ENCODE results near the gene LEPR.

The LEPR gene

DNA sequence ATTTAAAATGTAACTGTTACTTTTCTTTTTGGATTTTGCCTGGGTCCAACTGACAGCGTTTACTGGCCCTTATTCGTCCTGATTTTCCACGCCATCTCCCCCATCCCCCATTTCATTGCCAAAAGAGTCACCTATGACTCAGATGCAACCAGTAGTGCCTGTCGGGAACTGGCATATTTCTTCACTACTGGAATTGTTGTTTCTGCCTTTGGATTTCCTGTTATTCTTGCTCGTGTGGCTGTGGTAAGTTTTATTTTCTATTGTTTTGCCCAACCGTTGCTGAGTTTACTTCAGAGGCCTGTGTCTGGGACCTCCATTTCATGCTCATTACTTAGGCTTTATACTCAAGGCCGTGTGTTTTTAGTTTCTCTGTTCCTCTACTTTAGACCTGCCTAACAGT, 9.3 kb downstream of the LEPR start:
- Histone ChIP-seq H3K36me3 (ENCODE audit: low read length) (no peaks in the 10 kb centered on the region), H2AFZ (ENCODE audit: low read depth, low read length, severe bottlenecking) (no peak overlapping the region), H3K4me3 (ENCODE audit: insufficient read depth, low read length, poor library complexity, severe bottlenecking) (no peak overlapping the region), H3K9me3 (ENCODE audit: insufficient read depth, low read length) (no peaks in the 10 kb centered on the region), H3K79me2 (ENCODE audit: insufficient read depth, low read length) (no peaks in the 10 kb centered on the region), H4K20me1 (ENCODE audit: low read depth, low read length) (no peaks in the 10 kb centered on the region), H3K4me2 (ENCODE audit: low read depth, low read length, poor library complexity, severe bottlenecking) (no peak overlapping the region), H3F3A (ENCODE audit: insufficient read depth) (no peaks in the 10 kb centered on the region), H3K9ac (ENCODE audit: low read length) (no peak overlapping the region), H3K27me3 (ENCODE audit: low read length) (no peaks in the 10 kb centered on the region), H3K9me2 (replicated peaks; ENCODE audit: insufficient read depth, low read length) (no peaks in the 10 kb centered on the region), H3K27ac (ENCODE audit: low read depth, low read length) (no peak overlapping the region)
- TF ChIP-seq, protein P1, sequence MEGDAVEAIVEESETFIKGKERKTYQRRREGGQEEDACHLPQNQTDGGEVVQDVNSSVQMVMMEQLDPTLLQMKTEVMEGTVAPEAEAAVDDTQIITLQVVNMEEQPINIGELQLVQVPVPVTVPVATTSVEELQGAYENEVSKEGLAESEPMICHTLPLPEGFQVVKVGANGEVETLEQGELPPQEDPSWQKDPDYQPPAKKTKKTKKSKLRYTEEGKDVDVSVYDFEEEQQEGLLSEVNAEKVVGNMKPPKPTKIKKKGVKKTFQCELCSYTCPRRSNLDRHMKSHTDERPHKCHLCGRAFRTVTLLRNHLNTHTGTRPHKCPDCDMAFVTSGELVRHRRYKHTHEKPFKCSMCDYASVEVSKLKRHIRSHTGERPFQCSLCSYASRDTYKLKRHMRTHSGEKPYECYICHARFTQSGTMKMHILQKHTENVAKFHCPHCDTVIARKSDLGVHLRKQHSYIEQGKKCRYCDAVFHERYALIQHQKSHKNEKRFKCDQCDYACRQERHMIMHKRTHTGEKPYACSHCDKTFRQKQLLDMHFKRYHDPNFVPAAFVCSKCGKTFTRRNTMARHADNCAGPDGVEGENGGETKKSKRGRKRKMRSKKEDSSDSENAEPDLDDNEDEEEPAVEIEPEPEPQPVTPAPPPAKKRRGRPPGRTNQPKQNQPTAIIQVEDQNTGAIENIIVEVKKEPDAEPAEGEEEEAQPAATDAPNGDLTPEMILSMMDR (IDR thresholded peaks at IDR 0.05; ENCODE audit: insufficient read depth, low read length, poor library complexity, severe bottlenecking) = no peak
- no peak for TF ChIP-seq EZH2phosphoT487 (conservative IDR thresholded peaks at IDR 0.05; ENCODE audit: low read length)

DNA sequence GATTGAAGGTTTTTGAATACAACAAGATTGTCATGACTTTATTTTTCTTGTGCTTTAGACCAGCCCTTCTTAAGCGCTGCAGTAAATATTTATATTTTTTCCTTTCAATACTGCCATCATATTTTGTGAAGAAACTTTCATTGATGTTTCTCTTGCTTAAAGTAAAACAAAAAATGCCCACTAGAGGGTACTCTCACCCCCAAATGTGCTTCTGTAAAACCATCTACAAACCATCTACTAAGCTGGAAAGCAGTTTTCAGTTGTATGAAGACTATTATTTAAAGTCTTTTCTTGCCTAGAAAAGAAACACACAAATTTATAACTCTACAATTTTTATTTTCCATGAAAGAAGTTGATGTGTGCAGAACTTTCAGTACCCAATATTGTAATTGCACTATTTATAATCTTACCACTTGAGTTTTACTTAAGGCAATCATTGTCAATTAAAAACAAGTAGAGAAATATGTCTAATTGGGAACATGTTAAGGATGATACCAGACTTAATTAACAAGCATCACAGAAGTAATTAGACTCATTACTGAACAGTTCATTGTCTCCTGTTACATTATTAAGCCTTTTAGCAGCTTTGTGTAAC, 10.7 kb downstream of the LEPR start:
- Histone ChIP-seq H2AFZ (ENCODE audit: low read depth, low read length, severe bottlenecking) (no peak overlapping the region), H4K20me1 (ENCODE audit: low read depth, low read length) (no peaks in the 10 kb centered on the region), H3K4me2 (ENCODE audit: low read depth, low read length, poor library complexity, severe bottlenecking) (no peak overlapping the region), H3F3A (ENCODE audit: insufficient read depth) (no peaks in the 10 kb centered on the region), H3K9me2 (replicated peaks; ENCODE audit: insufficient read depth, low read length) (no peaks in the 10 kb centered on the region), H3K4me3 (ENCODE audit: insufficient read depth, low read length, poor library complexity, severe bottlenecking) (no peak overlapping the region), H3K79me2 (ENCODE audit: insufficient read depth, low read length) (no peaks in the 10 kb centered on the region), H3K9me3 (ENCODE audit: insufficient read depth, low read length) (no peaks in the 10 kb centered on the region), H3K27me3 (ENCODE audit: low read length) (no peaks in the 10 kb centered on the region), H3K36me3 (ENCODE audit: low read length) (no peaks in the 10 kb centered on the region), H3K9ac (ENCODE audit: low read length) (no peak overlapping the region), H3K27ac (ENCODE audit: low read depth, low read length) (no peak overlapping the region)
- no peak for TF ChIP-seq EZH2phosphoT487 (conservative IDR thresholded peaks at IDR 0.05; ENCODE audit: low read length)
- TF ChIP-seq, protein P1 (IDR thresholded peaks at IDR 0.05; ENCODE audit: insufficient read depth, low read length, poor library complexity, severe bottlenecking) = peak; percentile 57

DNA sequence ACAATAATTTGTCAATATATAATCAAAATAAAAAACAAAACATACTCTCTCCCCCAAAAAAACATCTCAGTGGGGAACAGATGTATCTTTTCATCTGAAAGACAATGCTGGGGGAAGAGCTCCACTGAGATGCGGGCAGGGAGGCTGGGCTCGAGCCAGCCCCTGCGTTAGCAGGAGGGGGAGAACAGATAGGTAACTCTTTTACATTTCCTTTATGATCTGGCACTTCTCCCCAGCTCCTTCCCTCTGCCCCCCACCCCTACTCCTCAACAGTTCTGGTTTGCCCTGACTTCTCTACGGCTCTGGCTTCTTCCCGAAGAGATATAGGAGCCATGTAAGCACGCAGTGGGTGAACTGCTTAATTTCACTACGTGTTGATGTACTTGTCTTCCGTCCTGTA, 12.4 kb downstream of the LEPR start:
- H2AFZ ChIP-seq (ENCODE audit: low read depth, low read length, severe bottlenecking) = no peak overlapping the region
- no peak overlapping the region for H3K9ac ChIP-seq (ENCODE audit: low read length)
- no peak overlapping the region for H3K4me2 ChIP-seq (ENCODE audit: low read depth, low read length, poor library complexity, severe bottlenecking)
- no peaks in the 10 kb centered on the region for H3F3A ChIP-seq (ENCODE audit: insufficient read depth)
- no peaks in the 10 kb centered on the region for H3K79me2 ChIP-seq (ENCODE audit: insufficient read depth, low read length)
- H3K9me2 ChIP-seq (replicated peaks; ENCODE audit: insufficient read depth, low read length) = no peaks in the 10 kb centered on the region
- no peaks in the 10 kb centered on the region for H3K27me3 ChIP-seq (ENCODE audit: low read length)
- no peak overlapping the region for H3K4me3 ChIP-seq (ENCODE audit: insufficient read depth, low read length, poor library complexity, severe bottlenecking)
- H3K9me3 ChIP-seq (ENCODE audit: insufficient read depth, low read length) = no peaks in the 10 kb centered on the region
- H4K20me1 ChIP-seq (ENCODE audit: low read depth, low read length) = no peaks in the 10 kb centered on the region
- H3K27ac ChIP-seq (ENCODE audit: low read depth, low read length) = no peak overlapping the region
- H3K36me3 ChIP-seq (ENCODE audit: low read length) = no peaks in the 10 kb centered on the region
- TF ChIP-seq EZH2phosphoT487 (conservative IDR thresholded peaks at IDR 0.05; ENCODE audit: low read length) = no peak
- TF ChIP-seq, protein P1 (IDR thresholded peaks at IDR 0.05; ENCODE audit: insufficient read depth, low read length, poor library complexity, severe bottlenecking) = no peak
